Neural cell (in vitro differentiated cells): Measurements from ENCODE around the gene ART1. TPM values are rescaled to one million over a fixed set of nuclear protein-coding genes. Genes with fewer than 3 reads are reported as not detected.

ENCODE experiments used
- H2AFZ ChIP-seq: fragments of 200-600, 300-800 bp; sonication (generic), shearing (Covaris generic); 2 replicates; pipeline ENCODE4 v1.6.0; 2014; ENCODE audit warnings: low read depth, mild to moderate bottlenecking, antibody characterized with exemption, low read length, moderate library complexity
- H3F3A ChIP-seq: fragments of 200-600 bp; shearing (Covaris generic); 2 replicates; pipeline ENCODE4 v1.6.1; 2016; ENCODE audit warnings: mild to moderate bottlenecking, moderate library complexity, mixed read lengths, antibody characterized with exemption, low read length; ENCODE audit not compliant: insufficient read depth, poor library complexity, severe bottlenecking
- H3K27ac ChIP-seq: fragments of 200-600, 300-800 bp; sonication (generic), shearing (Covaris generic); 2 replicates; pipeline ENCODE4 v1.5.1; 2014; ENCODE audit warnings: mild to moderate bottlenecking, low read length, moderate library complexity
- H3K27me3 ChIP-seq: fragments of 300-800, 200-600 bp; sonication (generic), shearing (Covaris generic); 2 replicates; pipeline ENCODE4 v1.6.0; 2014; ENCODE audit warnings: mild to moderate bottlenecking, low read depth, low read length, moderate library complexity; ENCODE audit not compliant: insufficient read depth
- H3K36me3 ChIP-seq: fragments of 300-800, 200-600 bp; sonication (generic), shearing (Covaris generic); 2 replicates; pipeline ENCODE4 v1.5.1; 2014; ENCODE audit warnings: mild to moderate bottlenecking, antibody characterized with exemption, low read length, moderate library complexity; ENCODE audit not compliant: insufficient read depth
- H3K4me2 ChIP-seq: fragments of 300-800, 200-600 bp; sonication (generic), shearing (Covaris generic); 2 replicates; pipeline ENCODE4 v1.6.0; 2014; ENCODE audit warnings: mild to moderate bottlenecking, low read length
- H3K4me3 ChIP-seq: fragments of 300-800, 200-600 bp; sonication (generic), shearing (Covaris generic); 2 replicates; pipeline ENCODE4 v1.5.1; 2014; ENCODE audit warnings: mild to moderate bottlenecking, low read length, moderate library complexity
- H3K79me2 ChIP-seq: fragments of 200-600 bp; shearing (Covaris generic); replicated peaks from 2 replicates; pipeline ENCODE4 v1.6.0; 2014; ENCODE audit warnings: mild to moderate bottlenecking, low read length, moderate library complexity; ENCODE audit not compliant: insufficient read depth
- H3K9ac ChIP-seq: fragments of 300-800, 200-600 bp; sonication (generic), shearing (Covaris generic); 2 replicates; pipeline ENCODE4 v1.6.1; 2016; ENCODE audit warnings: mild to moderate bottlenecking, low read length, mixed read lengths
- H3K9me2 ChIP-seq: fragments of 200-600 bp; shearing (Covaris generic); 2 replicates; pipeline ENCODE4 v1.6.1; 2016; ENCODE audit warnings: mild to moderate bottlenecking, low read length, mixed read lengths; ENCODE audit not compliant: insufficient read depth
- H3K9me3 ChIP-seq: fragments of 200-600, 300-800 bp; sonication (generic), shearing (Covaris generic); 2 replicates; pipeline ENCODE4 v1.6.1; 2016; ENCODE audit warnings: mild to moderate bottlenecking, mixed run types, low read length, moderate library complexity, mixed read lengths
- H4K20me1 ChIP-seq: fragments of 200-600 bp; shearing (Covaris generic); 2 replicates; pipeline ENCODE4 v1.6.1; 2016; ENCODE audit warnings: mild to moderate bottlenecking, mixed run types; ENCODE audit not compliant: insufficient read depth
- CTCF ChIP-seq: fragments of 450-650 bp; IDR thresholded peaks from 2 replicates; pipeline ENCODE4 v1.5.1; 2014; ENCODE audit warnings: antibody characterized with exemption, mild to moderate bottlenecking, moderate library complexity; ENCODE audit not compliant: poor library complexity, severe bottlenecking
- EP300 ChIP-seq: fragments of 450-650 bp; conservative IDR thresholded peaks from 2 replicates; pipeline ENCODE4 v1.6.1; 2014; ENCODE audit warnings: antibody characterized with exemption, mild to moderate bottlenecking, moderate library complexity; ENCODE audit not compliant: poor library complexity, severe bottlenecking
- EZH2 ChIP-seq: fragments of 200-600, 300-800 bp; shearing (Covaris generic), sonication (generic); IDR thresholded peaks from 2 replicates; pipeline ENCODE4 v1.6.1; 2014; ENCODE audit warnings: antibody characterized with exemption, low read length, borderline replicate concordance, mild to moderate bottlenecking; ENCODE audit not compliant: insufficient read depth, poor library complexity, severe bottlenecking
- MXI1 ChIP-seq: fragments of 450-650 bp; conservative IDR thresholded peaks from 2 replicates; pipeline ENCODE4 v1.6.1; 2014; ENCODE audit warnings: antibody characterized with exemption, mild to moderate bottlenecking; ENCODE audit not compliant: poor library complexity, severe bottlenecking
- POLR2AphosphoS5 ChIP-seq: IDR thresholded peaks from 2 replicates; pipeline ENCODE4 v1.6.1; 2012
- RAD21 ChIP-seq: fragments of 450-650 bp; conservative IDR thresholded peaks from 2 replicates; pipeline ENCODE4 v1.6.1; 2014; ENCODE audit warnings: antibody characterized with exemption, mild to moderate bottlenecking, moderate library complexity
- REST ChIP-seq: IDR thresholded peaks from 2 replicates; pipeline ENCODE4 v1.6.1; 2012; ENCODE audit warnings: borderline replicate concordance
- SMC3 ChIP-seq: fragments of 450-650 bp; conservative IDR thresholded peaks from 2 replicates; pipeline ENCODE4 v1.6.1; 2014; ENCODE audit warnings: antibody characterized with exemption, mild to moderate bottlenecking, moderate library complexity; ENCODE audit not compliant: poor library complexity
- TAF1 ChIP-seq: IDR thresholded peaks from 2 replicates; pipeline ENCODE4 v1.6.1; 2012; ENCODE audit warnings: low read depth
- polyA plus RNA-seq: library from polyadenylated mRNA; depleted of rRNA; stranded (reverse); fragments of >200 nt; gene quantifications from 2 replicates; pipeline ENCODE4 v1.2.3, GENCODE V29; 2014

ART1 gene
- polyA plus RNA-seq, 1 donor from 2014 or later, result not detected

GRCh38 chr11:3671334-3672254, 26.7 kb downstream of the ART1 start, which contains the start of gene CHRNA10:
Gene CHRNA10 (minus strand): TSS chr11:3671384. CDS start chr11:3671312, 72 bp downstream.
- H3K36me3 ChIP-seq, result peaks cover 12% of the 10 kb centered on the region
- no peaks in the 10 kb centered on the region for H3K79me2 ChIP-seq
- H3K9me2 ChIP-seq, result no peaks in the 10 kb centered on the region
- no peak within 1 kb of the TSS for H3K4me3 ChIP-seq
- H2AFZ ChIP-seq, result no peak within 1 kb of the TSS
- no peak within 1 kb of the TSS for H3K4me2 ChIP-seq
- no peak within 1 kb of the TSS for H3K9ac ChIP-seq
- no peaks in the 10 kb centered on the region for H4K20me1 ChIP-seq
- H3K27ac ChIP-seq, result no peak within 1 kb of the TSS
- H3K27me3 ChIP-seq, result no peaks in the 10 kb centered on the region
- no peaks in the 10 kb centered on the region for H3F3A ChIP-seq
- no peak for TF ChIP-seq SMC3
- TF ChIP-seq EP300, result no peak
- no peak for TF ChIP-seq TAF1
- no peak for TF ChIP-seq POLR2AphosphoS5
- no peak for TF ChIP-seq EZH2
- no peak for TF ChIP-seq RAD21
- no peak for TF ChIP-seq REST
- no peaks in the 10 kb centered on the region for H3K9me3 ChIP-seq

- no peak overlapping the region for H2AFZ ChIP-seq
- no peak overlapping the region for H3K27ac ChIP-seq
- peaks cover 13% of the 10 kb centered on the region for H3K36me3 ChIP-seq
- H3K9ac ChIP-seq, result no peak overlapping the region
- TF ChIP-seq RAD21 (no peak), SMC3 (no peak), CTCF (no peak), MXI1 (no peak), POLR2AphosphoS5 (no peak), EP300 (no peak), REST (no peak), TAF1 (no peak), EZH2 (no peak)
- no peaks in the 10 kb centered on the region for H3F3A ChIP-seq
- no peak overlapping the region for H3K4me2 ChIP-seq
- H3K27me3 ChIP-seq, result no peaks in the 10 kb centered on the region
- H3K9me2 ChIP-seq, result no peaks in the 10 kb centered on the region
- H4K20me1 ChIP-seq, result no peaks in the 10 kb centered on the region
- H3K4me3 ChIP-seq, result no peak overlapping the region
- H3K9me3 ChIP-seq, result no peaks in the 10 kb centered on the region
- H3K79me2 ChIP-seq, result no peaks in the 10 kb centered on the region
Measured at GRCh38 chr11:3674189-3674588, 29.3 kb downstream of the ART1 start.
